Endothelial cell of umbilical vein (primary cell): ENCODE measurements around the gene NFYA. TPM values are rescaled to one million over a fixed set of nuclear protein-coding genes. Genes with fewer than 3 reads are reported as not detected.

Experiments
- BruUV-seq: library from RNA; stranded (reverse); fragments of 400-500 nt; replicated peaks from 2 replicates; lab custom pipeline; 2021; lab: Mats Ljungman, UMichigan
- CTCF ChIA-PET: fragments of 300-600, 350-600 bp; sonication (Branson Sonifier 250); formaldehyde crosslinking; loops from one replicate; lab custom pipeline; 2021; ENCODE audit warnings: antibody characterized with exemption, inconsistent platforms; lab: Charles Lee
- POLR2A ChIA-PET: fragments of 300-600, 350-600 bp; sonication (Branson Sonifier 250); formaldehyde crosslinking; loops from one replicate; lab custom pipeline; 2021; ENCODE audit warnings: antibody characterized with exemption, inconsistent platforms; lab: Charles Lee
- DNase-seq: peaks from one replicate; pipeline ENCODE4 v3.0.0-alpha.2; 2011; ENCODE audit warnings: low read depth, low spot score
- FAIRE-seq: peaks from 2 replicates; lab custom pipeline; 2011; peaks lifted over from hg19 to GRCh38; lab: Jason Lieb, UNC
- H2AFZ ChIP-seq: 2 replicates; pipeline ENCODE4 v1.6.0; 2012; ENCODE audit warnings: low read depth, low read length, control low read depth, inconsistent platforms
- H3K27ac ChIP-seq: 2 replicates; pipeline ENCODE4 v1.5.1; 2011; ENCODE audit warnings: low read depth, mild to moderate bottlenecking, control low read depth, low read length, moderate library complexity; ENCODE audit not compliant: insufficient read depth
- H3K27me3 ChIP-seq, 2 experiments: 2 replicates each; pipeline versions ENCODE4 v1.6.0 to v1.6.1; 2011; ENCODE audit warnings: low read length in 2 of 2, mixed read lengths in 1 of 2; ENCODE audit not compliant: control insufficient read depth in 2 of 2, insufficient read depth in 2 of 2
- H3K36me3 ChIP-seq, 2 experiments: 2 replicates in 1 of 2; 3 replicates in 1 of 2; pipeline ENCODE4 v1.5.1; 2011; ENCODE audit warnings: low read length in 2 of 2, mild to moderate bottlenecking in 1 of 2, moderate library complexity in 1 of 2; ENCODE audit not compliant: control insufficient read depth in 2 of 2, insufficient read depth in 2 of 2; ENCODE audit errors: extremely low read depth in 1 of 2
- H3K4me1 ChIP-seq: 3 replicates; pipeline ENCODE4 v1.5.1; 2011; ENCODE audit warnings: mild to moderate bottlenecking, low read length; ENCODE audit not compliant: control insufficient read depth, insufficient read depth; ENCODE audit errors: extremely low read depth
- H3K4me2 ChIP-seq: 2 replicates; pipeline ENCODE4 v1.6.1; 2011; ENCODE audit warnings: low read length, control low read depth, mixed read lengths; ENCODE audit not compliant: insufficient read depth
- H3K4me3 ChIP-seq, 3 experiments: fragments of 200-600 bp in 1 of 3; sonication (generic), shearing (Covaris generic) in 1 of 3; replicated peaks in 1 of 3; 2 replicates each; pipeline ENCODE4 v1.5.1; 2011 to 2016; ENCODE audit warnings: control low read depth in 3 of 3, low read length in 3 of 3, mild to moderate bottlenecking in 2 of 3, inconsistent platforms in 1 of 3, low read depth in 1 of 3, moderate library complexity in 1 of 3; ENCODE audit not compliant: insufficient read depth in 1 of 3
- H3K79me2 ChIP-seq: 2 replicates; pipeline ENCODE4 v1.6.0; 2012; ENCODE audit warnings: low read length, inconsistent platforms; ENCODE audit not compliant: control insufficient read depth, insufficient read depth
- H3K9ac ChIP-seq: replicated peaks from 2 replicates; pipeline ENCODE3; 2011; ENCODE audit warnings: low read length, control low read depth; ENCODE audit not compliant: insufficient read depth; ENCODE audit errors: extremely low read depth
- H3K9me1 ChIP-seq: replicated peaks from 3 replicates; pipeline ENCODE4 v1.6.0; 2011; ENCODE audit warnings: mild to moderate bottlenecking, low read length; ENCODE audit not compliant: control insufficient read depth, insufficient read depth; ENCODE audit errors: extremely low read depth
- H3K9me3 ChIP-seq: replicated peaks from 2 replicates; pipeline ENCODE4 v1.5.1; 2012; ENCODE audit warnings: low read length, inconsistent platforms; ENCODE audit not compliant: control insufficient read depth, insufficient read depth
- H4K20me1 ChIP-seq: replicated peaks from 2 replicates; pipeline ENCODE3; 2011; ENCODE audit warnings: mild to moderate bottlenecking, low read length; ENCODE audit not compliant: control insufficient read depth, insufficient read depth; ENCODE audit errors: extremely low read depth
- FOS ChIP-seq: IDR thresholded peaks from 2 replicates; pipeline ENCODE4 v1.6.1; 2011; ENCODE audit warnings: mild to moderate bottlenecking, low read length, moderate library complexity, borderline replicate concordance; ENCODE audit not compliant: insufficient read depth
- dilution Hi-C: fragments of 300-500 bp; cut with MboI; formaldehyde crosslinking; loops from one replicate; pipeline ENCODE4 v1.15.0; 2019; ENCODE audit warnings: low sequenced_read_pairs; ENCODE audit not compliant: extremely low pct_ligation_motif_present
- intact Hi-C: fragments of 100-400 bp; cut with micrococcal nuclease; formaldehyde crosslinking; loops from one replicate; pipeline ENCODE4 v1.10.0; 2022
- polyA plus RNA-seq, 4 experiments: library from polyadenylated mRNA; depleted of rRNA in 3 of 4; stranded (reverse) in 3 of 4; unstranded in 1 of 4; fragments of >200 nt; gene quantifications; 2 replicates each; pipeline versions ENCODE4 v1.2.1 to v1.2.3, GENCODE V29; 2011 to 2012; ENCODE audit warnings: missing spikeins in 1 of 4
- total RNA-seq: library from RNA; stranded (reverse); gene quantifications from 2 replicates; pipeline ENCODE4 v1.2.3, GENCODE V29; 2021
- TF ChIP-seq, protein P1 (sequence below), 2 donors: IDR thresholded peaks; 1 replicate in 1 of 2; 2 replicates in 1 of 2; pipeline ENCODE4 v1.5.1; 2011; ENCODE audit warnings: low read length in 2 of 2, mild to moderate bottlenecking in 2 of 2, moderate library complexity in 2 of 2, control low read depth in 1 of 2, inconsistent platforms in 1 of 2, low read depth in 1 of 2; ENCODE audit not compliant: insufficient read depth in 1 of 2; ENCODE audit errors: extremely low read depth in 1 of 2

The NFYA gene
- total and polyA plus RNA-seq, 2 donors (not counting 3 experiments of a cell fraction or from before 2014, with no cell fraction given): 13.1 to 29.0 TPM

DNA sequence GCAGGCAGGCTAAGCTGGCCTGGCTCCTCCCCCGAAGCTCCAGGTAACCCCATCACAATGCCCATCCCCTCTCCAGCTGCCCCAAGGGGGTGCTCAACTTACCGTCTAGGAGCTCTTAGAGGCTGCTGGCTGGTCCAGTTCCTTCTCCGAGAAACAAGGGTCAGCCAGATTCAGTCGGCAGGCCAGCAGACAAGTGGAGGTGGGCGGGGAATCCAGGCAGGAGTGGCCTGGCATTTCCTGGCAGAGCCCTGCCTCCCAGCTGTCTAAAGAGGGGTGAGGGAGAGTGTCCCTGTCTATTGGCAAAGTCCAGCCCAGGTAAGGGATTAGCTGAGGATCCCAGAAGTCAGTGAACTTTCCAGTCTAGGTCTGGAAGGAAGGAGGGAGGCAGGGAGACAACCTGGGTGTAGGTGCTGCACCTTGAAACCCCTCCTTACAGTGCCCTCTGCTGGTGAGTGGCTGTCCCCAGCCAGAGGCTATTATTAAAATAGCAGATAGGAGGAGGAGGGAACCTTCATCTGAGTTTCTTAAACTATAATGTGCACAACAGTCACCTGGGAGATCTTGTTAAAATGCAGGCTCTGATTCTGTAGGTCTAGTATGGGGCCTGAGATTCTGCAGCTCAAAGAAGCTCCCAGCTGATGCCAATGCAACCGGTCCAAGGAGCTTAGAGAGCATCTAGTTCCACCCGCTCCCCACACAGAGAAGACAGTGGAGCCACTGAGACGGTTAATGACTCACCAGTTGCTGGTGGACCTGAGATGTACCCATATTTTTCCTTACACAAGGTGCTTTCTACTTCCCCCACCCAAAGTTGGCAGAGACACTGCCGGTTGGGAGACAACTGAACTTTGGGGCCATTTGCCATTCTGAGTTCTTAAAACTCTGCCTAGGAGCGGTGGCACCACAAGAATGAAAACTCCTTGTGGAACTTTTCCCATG is 33.4 kb upstream of the NFYA start, which contains the start of gene UNC5CL:
Gene UNC5CL (minus strand): TSS at position 162 of the 939 bp plus-strand sequence. CDS start 4,147 bp downstream, outside the sequence.
- H4K20me1 ChIP-seq: no peaks in the 10 kb centered on the region
- H3K4me3 ChIP-seq: no peak within 1 kb of the TSS
- H3K9me1 ChIP-seq: no peaks in the 10 kb centered on the region
- intact Hi-C loops: no loop called here
- BruUV-seq: no TSS peak
- no peaks in the 10 kb centered on the region for H3K9me3 ChIP-seq
- peaks cover 2% of the 10 kb centered on the region for H3K4me1 ChIP-seq
- DNase-seq: peak; percentile 22
- H3K4me2 ChIP-seq: no peak within 1 kb of the TSS
- H3K79me2 ChIP-seq: no peaks in the 10 kb centered on the region
- TF ChIP-seq, protein P1, sequence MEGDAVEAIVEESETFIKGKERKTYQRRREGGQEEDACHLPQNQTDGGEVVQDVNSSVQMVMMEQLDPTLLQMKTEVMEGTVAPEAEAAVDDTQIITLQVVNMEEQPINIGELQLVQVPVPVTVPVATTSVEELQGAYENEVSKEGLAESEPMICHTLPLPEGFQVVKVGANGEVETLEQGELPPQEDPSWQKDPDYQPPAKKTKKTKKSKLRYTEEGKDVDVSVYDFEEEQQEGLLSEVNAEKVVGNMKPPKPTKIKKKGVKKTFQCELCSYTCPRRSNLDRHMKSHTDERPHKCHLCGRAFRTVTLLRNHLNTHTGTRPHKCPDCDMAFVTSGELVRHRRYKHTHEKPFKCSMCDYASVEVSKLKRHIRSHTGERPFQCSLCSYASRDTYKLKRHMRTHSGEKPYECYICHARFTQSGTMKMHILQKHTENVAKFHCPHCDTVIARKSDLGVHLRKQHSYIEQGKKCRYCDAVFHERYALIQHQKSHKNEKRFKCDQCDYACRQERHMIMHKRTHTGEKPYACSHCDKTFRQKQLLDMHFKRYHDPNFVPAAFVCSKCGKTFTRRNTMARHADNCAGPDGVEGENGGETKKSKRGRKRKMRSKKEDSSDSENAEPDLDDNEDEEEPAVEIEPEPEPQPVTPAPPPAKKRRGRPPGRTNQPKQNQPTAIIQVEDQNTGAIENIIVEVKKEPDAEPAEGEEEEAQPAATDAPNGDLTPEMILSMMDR (IDR thresholded peaks at IDR 0.05; ENCODE audit: extremely low read depth in 1 of 2, insufficient read depth in 1 of 2, low read depth in 1 of 2, low read length in 2 of 2): peak; percentile 69 to 71
- TF ChIP-seq FOS: no peak
- no peak within 1 kb of the TSS for H3K9ac ChIP-seq
- H3K27me3 ChIP-seq: peaks cover 0 to 2% of the 10 kb centered on the region in 2 experiments
- FAIRE-seq: no peak
- H3K27ac ChIP-seq: no peak within 1 kb of the TSS
- POLR2A ChIA-PET: no interaction called here
- H2AFZ ChIP-seq: no peak within 1 kb of the TSS
- no peaks in the 10 kb centered on the region for H3K36me3 ChIP-seq
- dilution Hi-C loops: no loop called here
- CTCF ChIA-PET: interaction anchor here (1.1 to 3.0 kb wide), 10 partner anchors 9 to 496 kb away, joined by 3 to 22 read pairs (median 10); no protein-coding TSS in a partner anchor
